OCI-LY1 (cell line): Measurements from ENCODE around the gene SCN1B.

Experiments
- H2AFZ ChIP-seq: fragments of 200-600 bp; sonication (generic), shearing (Covaris generic); 2 replicates; pipeline ENCODE4 v1.6.0; 2014; ENCODE audit warnings: antibody characterized with exemption, mild to moderate bottlenecking, low read length
- H3F3A ChIP-seq: fragments of 200-600 bp; sonication (generic), shearing (Covaris generic); 2 replicates; pipeline ENCODE4 v1.6.0; 2014; ENCODE audit warnings: mild to moderate bottlenecking, antibody characterized with exemption, low read length, moderate library complexity; ENCODE audit not compliant: insufficient read depth
- H3K27ac ChIP-seq: fragments of 200-600 bp; sonication (generic); 2 replicates; pipeline ENCODE4 v1.5.1; 2014; ENCODE audit warnings: low read length, mixed run types, mild to moderate bottlenecking, low read depth; ENCODE audit not compliant: poor library complexity, severe bottlenecking
- H3K27me3 ChIP-seq: fragments of 200-600 bp; sonication (generic); 2 replicates; pipeline ENCODE4 v1.6.0; 2014; ENCODE audit warnings: antibody characterized with exemption, mild to moderate bottlenecking, low read length, moderate library complexity; ENCODE audit not compliant: insufficient read depth
- H3K36me3 ChIP-seq: fragments of 200-600 bp; sonication (generic); 2 replicates; pipeline ENCODE4 v1.6.1; 2014; ENCODE audit warnings: mild to moderate bottlenecking, antibody characterized with exemption, low read length, moderate library complexity, mixed read lengths; ENCODE audit not compliant: insufficient read depth
- H3K4me1 ChIP-seq: fragments of 200-600 bp; sonication (generic); 2 replicates; pipeline ENCODE4 v1.5.1; 2014; ENCODE audit warnings: mild to moderate bottlenecking, low read length, moderate library complexity; ENCODE audit not compliant: insufficient read depth, severe bottlenecking
- H3K4me2 ChIP-seq: fragments of 200-600 bp; sonication (generic), shearing (Covaris generic); 2 replicates; pipeline ENCODE4 v1.6.1; 2014; ENCODE audit warnings: low read length
- H3K4me3 ChIP-seq: fragments of 200-600 bp; sonication (generic); 2 replicates; pipeline ENCODE4 v1.5.1; 2014; ENCODE audit warnings: low read length, low read depth, mild to moderate bottlenecking, mixed read lengths; ENCODE audit not compliant: poor library complexity, severe bottlenecking
- H3K79me2 ChIP-seq: fragments of 200-600 bp; shearing (Covaris generic); 2 replicates; pipeline ENCODE4 v1.6.1; 2016; ENCODE audit warnings: mixed run types, low read length, mixed read lengths; ENCODE audit not compliant: insufficient read depth
- H3K9ac ChIP-seq: fragments of 200-600 bp; sonication (generic), shearing (Covaris generic); 2 replicates; pipeline ENCODE4 v1.6.1; 2014; ENCODE audit warnings: mild to moderate bottlenecking, low read length, mixed read lengths
- H3K9me2 ChIP-seq: fragments of 200-600 bp; sonication (generic), shearing (Covaris generic); 2 replicates; pipeline ENCODE4 v1.6.1; 2014; ENCODE audit warnings: low read depth, mild to moderate bottlenecking, low read length, mixed read lengths
- H3K9me3 ChIP-seq: fragments of 200-600 bp; shearing (Covaris generic); 2 replicates; pipeline ENCODE4 v1.6.1; 2014; ENCODE audit warnings: low read length, mixed read lengths
- H4K20me1 ChIP-seq: fragments of 200-600 bp; sonication (generic), shearing (Covaris generic); 2 replicates; pipeline ENCODE4 v1.6.0; 2016; ENCODE audit warnings: mild to moderate bottlenecking, low read length; ENCODE audit not compliant: insufficient read depth
- CTCF ChIP-seq: fragments of 200-600 bp; sonication (generic), shearing (Covaris generic); IDR thresholded peaks from 2 replicates; pipeline ENCODE4 v1.5.1; 2017; ENCODE audit warnings: mild to moderate bottlenecking, antibody characterized with exemption, low read length, moderate library complexity, mixed read lengths
- EZH2 ChIP-seq: fragments of 200-600 bp; sonication (generic), shearing (Covaris generic); IDR thresholded peaks from 2 replicates; pipeline ENCODE4 v1.8.0; 2017; ENCODE audit warnings: borderline replicate concordance, mixed run types, mild to moderate bottlenecking, antibody characterized with exemption, low read length, moderate library complexity, mixed read lengths

Gene SCN1B

GRCh38 chr19:35037716-35038622, 7.7 kb downstream of the SCN1B start:
- Histone ChIP-seq H4K20me1 (no peaks in the 10 kb centered on the region), H3K4me3 (no peak overlapping the region), H3K79me2 (no peaks in the 10 kb centered on the region), H2AFZ (no peak overlapping the region), H3F3A (no peaks in the 10 kb centered on the region), H3K27ac (no peak overlapping the region), H3K36me3 (no peaks in the 10 kb centered on the region), H3K9ac (no peak overlapping the region), H3K4me2 (no peak overlapping the region), H3K27me3 (no peaks in the 10 kb centered on the region), H3K9me3 (no peaks in the 10 kb centered on the region), H3K9me2 (no peaks in the 10 kb centered on the region), H3K4me1 (peaks cover 5% of the 10 kb centered on the region)
- TF ChIP-seq CTCF (no peak), EZH2 (no peak)

GRCh38 chr19:35038623-35039512, 8.6 kb downstream of the SCN1B start:
- Histone ChIP-seq H3K79me2 (no peaks in the 10 kb centered on the region), H3K9me3 (no peaks in the 10 kb centered on the region), H3K9ac (no peak overlapping the region), H3K36me3 (no peaks in the 10 kb centered on the region), H3K4me3 (no peak overlapping the region), H3K4me1 (peaks cover 5% of the 10 kb centered on the region), H3K27me3 (no peaks in the 10 kb centered on the region), H3K9me2 (no peaks in the 10 kb centered on the region), H3F3A (no peaks in the 10 kb centered on the region), H3K4me2 (no peak overlapping the region), H2AFZ (no peak overlapping the region), H4K20me1 (no peaks in the 10 kb centered on the region), H3K27ac (no peak overlapping the region)
- TF ChIP-seq EZH2 (no peak), CTCF (no peak)

- no peaks in the 10 kb centered on the region for H3K36me3 ChIP-seq
- H3K27me3 ChIP-seq, result no peaks in the 10 kb centered on the region; the same call in 1 of the 2 replicates
- H2AFZ ChIP-seq, result no peak overlapping the region
- H3K9ac ChIP-seq, result no peak overlapping the region
- TF ChIP-seq EZH2, result no peak
- TF ChIP-seq CTCF, result no peak
- peaks cover 5% of the 10 kb centered on the region for H3K4me1 ChIP-seq
- H3K27ac ChIP-seq, result no peak overlapping the region
- H3K9me3 ChIP-seq, result no peaks in the 10 kb centered on the region
- no peak overlapping the region for H3K4me2 ChIP-seq
- H3K9me2 ChIP-seq, result no peaks in the 10 kb centered on the region
- H3F3A ChIP-seq, result no peaks in the 10 kb centered on the region
- H3K4me3 ChIP-seq, result no peak overlapping the region
- H4K20me1 ChIP-seq, result no peaks in the 10 kb centered on the region
- H3K79me2 ChIP-seq, result no peaks in the 10 kb centered on the region
Measured at GRCh38 chr19:35039881-35040825, 9.9 kb downstream of the SCN1B start.
